ENCODE data around the gene MYL2. TPM values are rescaled to one million over a fixed set of nuclear protein-coding genes. Genes with fewer than 3 reads are reported as not detected.

The MYL2 gene
- total RNA-seq, 6 experiments from 2014 or later, result not detected

- no peak overlapping the region for H3K27ac Mint-ChIP-seq
- no peak overlapping the region for H3K4me3 Mint-ChIP-seq
- no peaks in the 10 kb centered on the region for H3K9me3 Mint-ChIP-seq
- peak; percentile 8 for DNase-seq
- peaks cover 17% of the 10 kb centered on the region; the same call in 1 of the 2 replicates for H3K4me1 Mint-ChIP-seq (ENCODE audit: low read depth)
- no peaks in the 10 kb centered on the region for H3K36me3 Mint-ChIP-seq (ENCODE audit: low read depth)
- peaks cover 30% of the 10 kb centered on the region for H3K27me3 Mint-ChIP-seq (ENCODE audit: insufficient read depth)
- TF ChIP-seq CTCF (IDR thresholded peaks at IDR 0.05), result no peak
Observed at GRCh38 chr12:110921262-110921661, 883 bp upstream of the MYL2 start.

GRCh38 chr12:110919720-110920119 lies 659 bp downstream of the MYL2 start:
- no peak for TF ChIP-seq CTCF (IDR thresholded peaks at IDR 0.05)

GRCh38 chr12:110917961-110918360 lies 2.4 kb downstream of the MYL2 start:
- Mint-ChIP-seq H3K9me3 (no peaks in the 10 kb centered on the region), H3K4me3 (no peak overlapping the region), H3K27ac (no peak overlapping the region), H3K36me3 (ENCODE audit: low read depth) (no peaks in the 10 kb centered on the region), H3K27me3 (ENCODE audit: insufficient read depth) (peaks cover 19% of the 10 kb centered on the region), H3K4me1 (ENCODE audit: low read depth) (peaks cover 17% of the 10 kb centered on the region; the same call in 1 of the 2 replicates)
- no peak for TF ChIP-seq CTCF (IDR thresholded peaks at IDR 0.05)
- no peak for DNase-seq

More at GRCh38 chr12:110919720-110920119, 659 bp downstream of the MYL2 start:
- Mint-ChIP-seq H3K9me3 (no peaks in the 10 kb centered on the region), H3K4me3 (no peak overlapping the region), H3K27me3 (ENCODE audit: insufficient read depth) (peaks cover 23% of the 10 kb centered on the region), H3K36me3 (ENCODE audit: low read depth) (no peaks in the 10 kb centered on the region), H3K27ac (no peak overlapping the region), H3K4me1 (ENCODE audit: low read depth) (peaks cover 17% of the 10 kb centered on the region; the same call in 1 of the 2 replicates)
- no peak for DNase-seq

- TF ChIP-seq CTCF (IDR thresholded peaks at IDR 0.05), result no peak
- Mint-ChIP-seq H3K4me1 (ENCODE audit: low read depth) (peaks cover 17% of the 10 kb centered on the region; the same call in 1 of the 2 replicates), H3K4me3 (no peak overlapping the region), H3K9me3 (no peaks in the 10 kb centered on the region), H3K27me3 (ENCODE audit: insufficient read depth) (peaks cover 16% of the 10 kb centered on the region), H3K27ac (no peak overlapping the region), H3K36me3 (ENCODE audit: low read depth) (no peaks in the 10 kb centered on the region)
- peak; percentile 15 for DNase-seq
Observed at GRCh38 chr12:110917467-110917866, 2.9 kb downstream of the MYL2 start.

- Mint-ChIP-seq H3K27ac (no peak overlapping the region), H3K9me3 (no peaks in the 10 kb centered on the region), H3K27me3 (ENCODE audit: insufficient read depth) (peaks cover 16% of the 10 kb centered on the region), H3K4me3 (no peak overlapping the region), H3K36me3 (ENCODE audit: low read depth) (no peaks in the 10 kb centered on the region), H3K4me1 (ENCODE audit: low read depth) (peaks cover 14% of the 10 kb centered on the region; the same call in 1 of the 2 replicates)
- TF ChIP-seq CTCF (IDR thresholded peaks at IDR 0.05), result no peak
- no peak for DNase-seq
Observed at GRCh38 chr12:110916295-110916875, 4.0 kb downstream of the MYL2 start.

All from HFFc6 (cell line).